Putamen (tissue), 1 donor: ENCODE data around the gene AMD1.

Experiments
- DNase-seq: peaks from one replicate; pipeline ENCODE4 v3.0.0-alpha.2; 2016; ENCODE audit warnings: low spot score

Gene AMD1

GRCh38 chr6:110939429-110940200, 65.0 kb downstream of the AMD1 start:
- no peak for DNase-seq

- peak; percentile 58 for DNase-seq
These were observed 70.1 kb downstream of the AMD1 start for GRCh38 chr6:110944681-110945151.
